Uterus (tissue), 2 donors: Measurements from ENCODE around the gene SLAMF8.

ENCODE experiments used
- POLR2A ChIP-seq, 2 donors: fragments of 450-650 bp; IDR thresholded peaks; one replicate each; pipeline ENCODE4 v1.6.1; 2016; ENCODE audit warnings: antibody characterized with exemption in 2 of 2, mild to moderate bottlenecking in 1 of 2, moderate library complexity in 1 of 2
- TF ChIP-seq, protein P1 (sequence below), 4 experiments: fragments of 200-600 bp in 2 of 4; fragments of 450-650 bp in 2 of 4; sonication (generic) in 2 of 4; IDR thresholded peaks; one replicate each; pipeline ENCODE4 v1.5.1; 2016 to 2019; ENCODE audit warnings: antibody characterized with exemption in 4 of 4, mild to moderate bottlenecking in 2 of 4, moderate library complexity in 1 of 4

DNA sequence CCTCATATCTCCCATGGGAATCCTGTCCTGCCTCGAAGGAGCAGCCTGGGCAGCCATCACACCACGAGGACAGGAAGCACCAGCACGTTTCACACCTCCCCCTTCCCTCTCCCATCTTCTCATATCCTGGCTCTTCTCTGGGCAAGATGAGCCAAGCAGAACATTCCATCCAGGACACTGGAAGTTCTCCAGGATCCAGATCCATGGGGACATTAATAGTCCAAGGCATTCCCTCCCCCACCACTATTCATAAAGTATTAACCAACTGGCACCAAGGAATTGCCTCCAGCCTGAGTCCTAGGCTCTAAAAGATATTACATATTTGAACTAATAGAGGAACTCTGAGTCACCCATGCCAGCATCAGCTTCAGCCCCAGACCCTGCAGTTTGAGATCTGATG is 8.7 kb downstream of the SLAMF8 start:
- TF ChIP-seq, protein P1, sequence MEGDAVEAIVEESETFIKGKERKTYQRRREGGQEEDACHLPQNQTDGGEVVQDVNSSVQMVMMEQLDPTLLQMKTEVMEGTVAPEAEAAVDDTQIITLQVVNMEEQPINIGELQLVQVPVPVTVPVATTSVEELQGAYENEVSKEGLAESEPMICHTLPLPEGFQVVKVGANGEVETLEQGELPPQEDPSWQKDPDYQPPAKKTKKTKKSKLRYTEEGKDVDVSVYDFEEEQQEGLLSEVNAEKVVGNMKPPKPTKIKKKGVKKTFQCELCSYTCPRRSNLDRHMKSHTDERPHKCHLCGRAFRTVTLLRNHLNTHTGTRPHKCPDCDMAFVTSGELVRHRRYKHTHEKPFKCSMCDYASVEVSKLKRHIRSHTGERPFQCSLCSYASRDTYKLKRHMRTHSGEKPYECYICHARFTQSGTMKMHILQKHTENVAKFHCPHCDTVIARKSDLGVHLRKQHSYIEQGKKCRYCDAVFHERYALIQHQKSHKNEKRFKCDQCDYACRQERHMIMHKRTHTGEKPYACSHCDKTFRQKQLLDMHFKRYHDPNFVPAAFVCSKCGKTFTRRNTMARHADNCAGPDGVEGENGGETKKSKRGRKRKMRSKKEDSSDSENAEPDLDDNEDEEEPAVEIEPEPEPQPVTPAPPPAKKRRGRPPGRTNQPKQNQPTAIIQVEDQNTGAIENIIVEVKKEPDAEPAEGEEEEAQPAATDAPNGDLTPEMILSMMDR (IDR thresholded peaks at IDR 0.05): no peak
- TF ChIP-seq POLR2A (IDR thresholded peaks at IDR 0.05): no peak
